ENCODE data around the gene SLAMF6.
"Not testable (repeated sequence)": the region's sequence is repeated elsewhere in the genome, so short reads cannot be mapped to it uniquely, and the experiment has no call there.

Gene SLAMF6

GRCh38 chr1:160542303-160542945, 19.4 kb upstream of the SLAMF6 start:
- DNase-seq (ENCODE audit: low spot score), result no peak

- DNase-seq (ENCODE audit: low spot score), result no peak
Measured at GRCh38 chr1:160541622-160542302, 18.7 kb upstream of the SLAMF6 start.

GRCh38 chr1:160540859-160541233, 17.8 kb upstream of the SLAMF6 start:
- no peak for DNase-seq (ENCODE audit: low spot score)

- DNase-seq (ENCODE audit: low spot score), result peak; percentile 54
Measured at GRCh38 chr1:160539990-160540858, 17.2 kb upstream of the SLAMF6 start.

- DNase-seq (ENCODE audit: low spot score), result no peak
Measured at GRCh38 chr1:160539684-160539989, 16.6 kb upstream of the SLAMF6 start.

GRCh38 chr1:160538985-160539651, 16.1 kb upstream of the SLAMF6 start:
- no peak for DNase-seq (ENCODE audit: low spot score)

- no peak for DNase-seq (ENCODE audit: low spot score)
Measured at GRCh38 chr1:160537714-160538665, 14.9 kb upstream of the SLAMF6 start.

- no peak for DNase-seq (ENCODE audit: low spot score)
Measured at GRCh38 chr1:160534823-160535605, 12.0 kb upstream of the SLAMF6 start.

GRCh38 chr1:160532557-160532813, 9.4 kb upstream of the SLAMF6 start:
- DNase-seq (ENCODE audit: low spot score), result not testable (repeated sequence)

GRCh38 chr1:160531809-160532556, 8.9 kb upstream of the SLAMF6 start:
- DNase-seq (ENCODE audit: low spot score), result not testable (repeated sequence)

GRCh38 chr1:160529401-160529952, 6.4 kb upstream of the SLAMF6 start:
- DNase-seq (ENCODE audit: low spot score), result not testable (repeated sequence)

- DNase-seq (ENCODE audit: low spot score), result not testable (repeated sequence)
Measured at GRCh38 chr1:160523789-160524188, 734 bp upstream of the SLAMF6 start.

- no peak for DNase-seq (ENCODE audit: low spot score)
Measured at GRCh38 chr1:160522136-160522535, 919 bp downstream of the SLAMF6 start.

- DNase-seq (ENCODE audit: low spot score), result no peak
Measured at GRCh38 chr1:160521554-160521953, 1.5 kb downstream of the SLAMF6 start.

- DNase-seq (ENCODE audit: low spot score), result no peak
Measured at GRCh38 chr1:160520999-160521398, 2.1 kb downstream of the SLAMF6 start.

GRCh38 chr1:160520582-160520981, 2.5 kb downstream of the SLAMF6 start:
- DNase-seq (ENCODE audit: low spot score), result no peak

- no peak for DNase-seq (ENCODE audit: low spot score)
Measured at GRCh38 chr1:160519642-160520435, 3.2 kb downstream of the SLAMF6 start.

- DNase-seq (ENCODE audit: low spot score), result not testable (repeated sequence)
Measured at GRCh38 chr1:160517519-160517918, 5.5 kb downstream of the SLAMF6 start.

GRCh38 chr1:160515908-160516307, 7.1 kb downstream of the SLAMF6 start:
- DNase-seq (ENCODE audit: low spot score), result not testable (repeated sequence)
